Heart left ventricle (tissue), 16 donors: Measurements from ENCODE around the gene ARHGEF3. TPM values are rescaled to one million over a fixed set of nuclear protein-coding genes. Genes with fewer than 3 reads are reported as not detected.
A peak's percentile ranks its signal among the peaks of the same experiment; 100 is the strongest.
"Not testable (repeated sequence)": the region's sequence is repeated elsewhere in the genome, so short reads cannot be mapped to it uniquely, and the experiment has no call there.

Experiments
- ATAC-seq, 4 donors: fragments of 200-7000 bp; cut with Tn5 transposase; one replicate each; pipeline ENCODE4 v1.9.1; 2020 to 2022; ENCODE audit warnings: moderate library complexity in 4 of 4, mild to moderate bottlenecking in 3 of 4, moderate number of reproducible peaks in 1 of 4
- DNase-seq, 5 donors: peaks; one replicate each; pipeline ENCODE4 v3.0.0-alpha.2; 2020
- H3K27ac ChIP-seq, 12 donors: fragments of 200-600 bp; sonication (generic) in 4 of 12; one replicate each; pipeline versions ENCODE4 v1.5.0 to v1.8.0; 2016 to 2022; ENCODE audit warnings: mild to moderate bottlenecking in 2 of 12
- H3K27me3 ChIP-seq, 9 donors: fragments of 200-600 bp; sonication (generic) in 2 of 9; one replicate each; pipeline versions ENCODE4 v1.5.1 to v1.8.0; 2016 to 2022; ENCODE audit warnings: mild to moderate bottlenecking in 3 of 9
- H3K36me3 ChIP-seq, 9 donors: fragments of 200-600 bp; sonication (generic) in 2 of 9; one replicate each; pipeline versions ENCODE4 v1.5.0 to v1.8.0; 2018 to 2022; ENCODE audit warnings: mild to moderate bottlenecking in 2 of 9
- H3K4me1 ChIP-seq, 12 donors: fragments of 200-600 bp; sonication (generic) in 4 of 12; one replicate each; pipeline versions ENCODE4 v1.5.0 to v1.8.0; 2016 to 2022; ENCODE audit warnings: mild to moderate bottlenecking in 3 of 12
- H3K4me3 ChIP-seq, 12 donors: fragments of 200-600 bp; sonication (generic) in 4 of 12; one replicate each; pipeline versions ENCODE4 v1.5.0 to v1.8.0; 2017 to 2022; ENCODE audit warnings: mild to moderate bottlenecking in 9 of 12, moderate library complexity in 4 of 12
- H3K9me3 ChIP-seq, 12 donors: fragments of 200-600 bp; sonication (generic) in 4 of 12; one replicate each; pipeline versions ENCODE4 v1.5.0 to v1.8.0; 2016 to 2022; ENCODE audit warnings: mild to moderate bottlenecking in 1 of 12
- POLR2A ChIP-seq, 2 donors: fragments of 450-650 bp; IDR thresholded peaks; one replicate each; pipeline ENCODE4 v1.6.1; 2017; ENCODE audit warnings: antibody characterized with exemption in 2 of 2, mild to moderate bottlenecking in 2 of 2, moderate library complexity in 2 of 2
- WGBS, 4 donors: extraction: QIAGEN DNeasy Blood & Tissue Kit in 2 of 4; methylation state at CpG; one replicate each; pipeline versions ENCODE4 v1.1.5 to v1.1.7; 2013 to 2018; 5-methylcytosine and 5-hydroxymethylcytosine counted together
- intact Hi-C, 10 donors: fragments of 100-400 bp; cut with DNase I; formaldehyde crosslinking; loops; one replicate each; pipeline versions ENCODE4 v1.11.1 to v1.14.2; 2022
- polyA plus RNA-seq, 2 donors: library from polyadenylated mRNA; stranded (reverse); fragments of 200-250 nt; gene quantifications; one replicate each; pipeline ENCODE4 v1.2.3, GENCODE V29; 2013
- total RNA-seq, 9 donors: library from RNA; depleted of rRNA in 2 of 9; stranded (reverse); fragments of >200 nt in 2 of 9; fragmentation: NEBNext Ultra II Directional in 3 of 9; extraction: Animal tissue kit (Norgen Biotek cat#: 25700) in 3 of 9; gene quantifications; one replicate each; pipeline versions ENCODE4 v1.1.0 to v1.2.4, GENCODE V29; 2016 to 2023
- TF ChIP-seq, protein P1 (sequence below), 12 donors: fragments of 200-600 bp; sonication (generic) in 4 of 12; IDR thresholded peaks; one replicate each; pipeline versions ENCODE4 v1.5.0 to v1.8.0; 2018 to 2022; ENCODE audit warnings: antibody characterized with exemption in 12 of 12, mild to moderate bottlenecking in 5 of 12
- donor health status: ischemic (EF 13 %, LVEDD 7.1; RV severe dilation, severe dysfunction).
- donor health status: healthy with polysubstance abuse.
- donor health status: DM: no; HTN: yes; CAD: no.
- donor health status: DM: no; HTN: no; CAD: no.
- donor health status: ischemic (EF 25% LVEDD 6.9; RV normal size, moderate dysfunction).
- donor health status: ischemic (EF 25% LVEDD 5.7; RV mildly dilated, moderate dysfunction).
- donor health status: healthy.
- donor health status: DM: yes; HTN: yes; CAD: no.
- donor health status: ischemic (EF 35%, LVEDD 5.7; RV mildly dilated, moderate dysfunction).
- donor health status: nonischemic (EF 11% LVEDD 7.7; RV severe dilation, severe dysfunction).
- donor health status: DM: yes; HTN: yes; CAD: no.
- donor health status: PGD.
- donor health status: ischemic (EF 29% LVEDD 5.4; RV normal size, mild dysfunction).
- donor health status: nonischemic (EF 23%, LVEDD 6.1; RV moderate dilation, normal function).

Gene ARHGEF3
- total and polyA plus RNA-seq, 11 donors: 6.5 to 36.8 (median 16.8) TPM

DNA sequence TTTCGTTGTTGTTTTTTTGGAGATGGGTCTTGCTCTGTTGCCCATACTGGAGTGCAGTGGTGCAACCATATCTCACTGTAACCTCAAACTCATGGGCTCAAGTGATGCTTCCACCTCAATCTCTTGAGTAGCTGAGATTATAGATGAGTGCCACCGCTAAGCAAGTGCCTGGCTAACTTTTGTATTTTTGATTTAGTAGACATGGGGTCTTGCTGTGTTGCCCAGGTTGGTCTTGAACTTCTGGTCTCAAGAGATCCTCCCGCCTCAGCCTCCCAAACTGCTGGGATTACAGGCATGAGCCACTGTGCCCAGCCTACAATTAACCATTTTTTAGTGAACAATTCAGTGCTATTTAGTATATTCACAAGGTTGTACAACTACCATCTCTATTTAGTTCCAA, 42.2 kb downstream of the ARHGEF3 start:
- peaks cover 0 to 5% (median 0%) of the 10 kb centered on the region in 9 donors for H3K36me3 ChIP-seq
- TF ChIP-seq, protein P1, sequence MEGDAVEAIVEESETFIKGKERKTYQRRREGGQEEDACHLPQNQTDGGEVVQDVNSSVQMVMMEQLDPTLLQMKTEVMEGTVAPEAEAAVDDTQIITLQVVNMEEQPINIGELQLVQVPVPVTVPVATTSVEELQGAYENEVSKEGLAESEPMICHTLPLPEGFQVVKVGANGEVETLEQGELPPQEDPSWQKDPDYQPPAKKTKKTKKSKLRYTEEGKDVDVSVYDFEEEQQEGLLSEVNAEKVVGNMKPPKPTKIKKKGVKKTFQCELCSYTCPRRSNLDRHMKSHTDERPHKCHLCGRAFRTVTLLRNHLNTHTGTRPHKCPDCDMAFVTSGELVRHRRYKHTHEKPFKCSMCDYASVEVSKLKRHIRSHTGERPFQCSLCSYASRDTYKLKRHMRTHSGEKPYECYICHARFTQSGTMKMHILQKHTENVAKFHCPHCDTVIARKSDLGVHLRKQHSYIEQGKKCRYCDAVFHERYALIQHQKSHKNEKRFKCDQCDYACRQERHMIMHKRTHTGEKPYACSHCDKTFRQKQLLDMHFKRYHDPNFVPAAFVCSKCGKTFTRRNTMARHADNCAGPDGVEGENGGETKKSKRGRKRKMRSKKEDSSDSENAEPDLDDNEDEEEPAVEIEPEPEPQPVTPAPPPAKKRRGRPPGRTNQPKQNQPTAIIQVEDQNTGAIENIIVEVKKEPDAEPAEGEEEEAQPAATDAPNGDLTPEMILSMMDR (IDR thresholded peaks at IDR 0.05): no peak
- no peak for TF ChIP-seq POLR2A (IDR thresholded peaks at IDR 0.05)
- H3K27ac ChIP-seq: peak overlapping the region in 1 of 12 donors; percentile 88
- DNase-seq: no peak
- ATAC-seq: no peak
- no peaks in the 10 kb centered on the region for H3K27me3 ChIP-seq
- H3K4me1 ChIP-seq: peaks cover 5 to 70% (median 39%) of the 10 kb centered on the region in 12 donors
- intact Hi-C loops: loop anchor here in 1 of 10 donors (5.0 kb wide), 1 partner anchor 38 kb away; no protein-coding TSS in a partner anchor
- H3K9me3 ChIP-seq: no peaks in the 10 kb centered on the region
- H3K4me3 ChIP-seq: no peak overlapping the region
- WGBS, 4 donors: 92 to 100% (median 95%) methylated on average over 3 of the region's 3 CpGs

DNA sequence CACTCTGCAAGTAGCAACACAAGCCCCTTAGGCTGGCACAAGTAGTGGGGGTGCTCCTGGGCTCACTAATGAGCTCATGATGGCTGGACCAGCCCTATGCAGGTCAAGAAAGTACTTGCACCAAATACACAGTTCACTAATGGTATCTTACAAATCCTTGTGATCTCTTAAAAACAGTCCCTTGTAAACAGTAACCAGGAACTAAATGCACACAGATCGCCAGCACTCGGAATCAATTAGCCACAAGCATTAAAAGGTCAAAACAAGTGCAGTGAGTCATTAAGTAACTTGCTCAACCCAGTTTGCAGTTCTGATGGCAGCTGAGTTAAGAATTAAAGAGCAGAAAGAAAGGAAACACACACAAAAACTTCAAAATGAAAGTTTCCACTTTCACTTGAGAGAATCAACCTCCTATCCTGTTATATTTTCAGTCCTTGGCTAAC, 43.2 kb downstream of the ARHGEF3 start:
- H3K4me3 ChIP-seq: no peak overlapping the region

DNA sequence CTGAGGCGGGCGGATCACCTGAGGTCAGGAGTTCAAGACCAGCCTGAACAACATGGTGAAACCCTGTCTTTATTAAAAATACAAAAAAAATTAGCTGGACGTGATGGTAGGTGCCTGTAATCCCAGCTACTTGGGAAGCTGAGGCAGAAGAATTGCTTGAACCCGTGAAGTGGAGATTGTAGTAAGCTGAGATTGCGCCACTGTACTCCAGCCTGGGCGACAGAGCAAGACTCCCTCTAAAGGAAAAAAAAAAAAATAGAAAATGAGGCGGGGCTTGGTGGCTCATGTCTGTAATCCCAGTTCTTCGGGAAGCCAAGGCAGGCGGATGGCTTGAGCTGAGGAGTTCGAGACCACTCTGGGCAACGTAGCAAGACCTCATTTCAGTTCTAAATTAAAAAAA, 43.7 kb downstream of the ARHGEF3 start:
- not testable (repeated sequence) for H3K4me3 ChIP-seq, H3K27me3 ChIP-seq, H3K9me3 ChIP-seq, DNase-seq, H3K36me3 ChIP-seq, ATAC-seq
- 95 to 96% (median 95%) methylated on average over 11 of the region's 11 CpGs for WGBS, 4 donors
- Histone ChIP-seq H3K27ac (peak overlapping the region in 7 of 12 donors; percentile 1 to 88 (median 33)), H3K4me1 (peaks cover 5 to 81% (median 41%) of the 10 kb centered on the region in 12 donors)
- intact Hi-C loops: loop anchor here in 1 of 10 donors (5.0 kb wide), 1 partner anchor 39 kb away; no protein-coding TSS in a partner anchor

More for the DNA sequence above, 43.2 kb downstream of the ARHGEF3 start:
- TF ChIP-seq, protein P1 (IDR thresholded peaks at IDR 0.05): no peak
- no peak for TF ChIP-seq POLR2A (IDR thresholded peaks at IDR 0.05)
- Histone ChIP-seq H3K27me3 (no peaks in the 10 kb centered on the region), H3K36me3 (peaks cover 0 to 4% (median under 1%) of the 10 kb centered on the region in 9 donors), H3K9me3 (no peaks in the 10 kb centered on the region), H3K27ac (peak overlapping the region in 8 of 12 donors; percentile 1 to 88 (median 32)), H3K4me1 (peaks cover 5 to 76% (median 43%) of the 10 kb centered on the region in 12 donors)
- DNase-seq: no peak
- ATAC-seq: peak in 3 of 4 donors; percentile 23 to 64 (median 33)
- 13 to 24% (median 22%) methylated on average over 2 of the region's 2 CpGs for WGBS, 4 donors
- intact Hi-C loops: loop anchor here in 1 of 10 donors (5.0 kb wide), 1 partner anchor 39 kb away; no protein-coding TSS in a partner anchor

DNA sequence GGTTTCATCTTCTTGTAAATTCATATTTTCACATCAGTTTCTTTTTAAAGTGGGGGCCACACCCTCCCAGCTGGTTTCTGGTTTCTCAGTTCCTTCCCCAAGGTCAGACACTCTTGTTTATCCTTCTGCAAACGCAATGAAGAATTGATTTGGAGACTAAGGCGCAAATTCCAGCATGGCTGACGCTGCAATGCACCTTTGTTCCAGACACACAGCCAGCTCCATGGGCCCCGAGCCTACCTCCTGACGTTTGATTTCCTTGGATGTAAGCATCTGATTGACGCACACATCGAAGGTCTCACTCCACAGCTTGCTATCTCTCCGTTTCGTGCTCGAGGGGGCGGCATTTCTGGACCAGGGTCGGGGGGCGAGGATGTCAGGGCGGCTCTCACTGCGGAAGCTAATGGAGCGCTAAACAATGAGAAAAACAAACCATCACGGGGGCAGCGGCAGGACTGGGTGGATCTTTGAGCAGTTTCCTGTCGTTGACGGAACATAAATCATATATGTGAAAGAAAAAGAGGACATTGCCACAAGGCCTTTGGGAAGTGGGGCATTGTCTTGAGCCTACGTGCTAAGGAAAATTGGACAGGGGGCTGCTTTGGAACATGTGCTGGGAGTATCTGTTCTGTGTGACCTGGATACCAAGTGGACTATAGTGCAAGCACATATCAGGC, 46.9 kb downstream of the ARHGEF3 start:
- Histone ChIP-seq H3K27me3 (no peaks in the 10 kb centered on the region), H3K9me3 (no peaks in the 10 kb centered on the region), H3K36me3 (peaks cover 0 to 39% (median 24%) of the 10 kb centered on the region in 9 donors), H3K4me1 (peaks cover 4 to 79% (median 31%) of the 10 kb centered on the region in 12 donors), H3K4me3 (peak overlapping the region in 8 of 12 donors; percentile 2 to 49 (median 21)), H3K27ac (peak overlapping the region; percentile 11 to 92 (median 59))
- TF ChIP-seq, protein P1 (IDR thresholded peaks at IDR 0.05): no peak
- no peak for TF ChIP-seq POLR2A (IDR thresholded peaks at IDR 0.05)
- WGBS, 4 donors: 54 to 66% (median 63%) methylated on average over 21 of the region's 21 CpGs
- intact Hi-C loops: loop anchor here in 5 of 10 donors (5.0 kb wide), 2 partner anchors 42 to 47 kb away; partner anchors contain the start of gene ARHGEF3 (in 1 of the 5)
- ATAC-seq (peak; percentile 35 to 77 (median 44)), DNase-seq (peak in 4 of 5 donors; percentile 34 to 63 (median 39))
